Hepatocyte (in vitro differentiated cells): ENCODE measurements around the gene STK17A. TPM values are rescaled to one million over a fixed set of nuclear protein-coding genes. Genes with fewer than 3 reads are reported as not detected.
"Not testable (repeated sequence)": the region's sequence is repeated elsewhere in the genome, so short reads cannot be mapped to it uniquely, and the experiment has no call there.

Experiments
- DNase-seq: peaks from one replicate; pipeline ENCODE4 v3.0.0-alpha.2; 2016; ENCODE audit warnings: low spot score
- H2AFZ ChIP-seq: fragments of 200-600 bp; sonication (generic); 2 replicates; pipeline ENCODE4 v1.6.0; 2016; ENCODE audit warnings: antibody characterized with exemption, mild to moderate bottlenecking
- H3K27ac ChIP-seq: fragments of 200-600 bp; sonication (generic); 2 replicates; pipeline ENCODE4 v1.5.1; 2016; ENCODE audit warnings: mild to moderate bottlenecking
- H3K27me3 ChIP-seq: fragments of 200-600 bp; sonication (generic); 2 replicates; pipeline ENCODE4 v1.6.1; 2016
- H3K36me3 ChIP-seq: fragments of 200-600 bp; sonication (generic); replicated peaks from 2 replicates; pipeline ENCODE4 v1.5.1; 2016; ENCODE audit warnings: low read depth; ENCODE audit not compliant: insufficient read depth
- H3K4me1 ChIP-seq: fragments of 200-600 bp; sonication (generic); 2 replicates; pipeline ENCODE4 v1.5.1; 2016; ENCODE audit warnings: mild to moderate bottlenecking, moderate library complexity; ENCODE audit not compliant: insufficient read depth
- H3K4me2 ChIP-seq: fragments of 200-600 bp; sonication (generic); 2 replicates; pipeline ENCODE4 v1.6.0; 2016
- H3K4me3 ChIP-seq: fragments of 200-600 bp; sonication (generic); 2 replicates; pipeline ENCODE4 v1.5.1; 2016; ENCODE audit warnings: mild to moderate bottlenecking
- H3K79me2 ChIP-seq: fragments of 200-600 bp; sonication (generic); 2 replicates; pipeline ENCODE4 v1.6.0; 2017; ENCODE audit warnings: mild to moderate bottlenecking
- H3K9me2 ChIP-seq: fragments of 200-600 bp; sonication (generic); replicated peaks from 2 replicates; pipeline ENCODE4 v1.6.0; 2017; ENCODE audit warnings: mild to moderate bottlenecking; ENCODE audit not compliant: insufficient read depth
- H3K9me3 ChIP-seq: fragments of 200-600 bp; sonication (generic); 2 replicates; pipeline ENCODE4 v1.5.1; 2016; ENCODE audit warnings: low read depth, mild to moderate bottlenecking
- H4K20me1 ChIP-seq: fragments of 200-600 bp; sonication (generic); 2 replicates; pipeline ENCODE4 v1.6.0; 2016; ENCODE audit warnings: mild to moderate bottlenecking; ENCODE audit not compliant: insufficient read depth, poor library complexity, severe bottlenecking
- CTCF ChIP-seq: fragments of 200-600 bp; sonication (generic); IDR thresholded peaks from 2 replicates; pipeline ENCODE4 v1.5.1; 2016; ENCODE audit warnings: antibody characterized with exemption, mild to moderate bottlenecking; ENCODE audit not compliant: poor library complexity
- EZH2 ChIP-seq: fragments of 200-600 bp; sonication (generic); IDR thresholded peaks from 2 replicates; pipeline ENCODE4 v1.6.1; 2016; ENCODE audit warnings: antibody characterized with exemption, mild to moderate bottlenecking, borderline replicate concordance
- EZH2phosphoT487 ChIP-seq: fragments of 200-600 bp; sonication (generic); IDR thresholded peaks from one replicate; pipeline ENCODE4 v1.6.1; 2018; ENCODE audit warnings: antibody characterized with exemption, mild to moderate bottlenecking, low read depth, moderate library complexity; ENCODE audit not compliant: unreplicated experiment, severe bottlenecking
- WGBS: methylation state at CpG from one replicate; pipeline ENCODE4 v1.1.6; 2016; ENCODE audit warnings: low lambda C conversion rate; ENCODE audit errors: missing lambda C conversion rate; 5-methylcytosine and 5-hydroxymethylcytosine counted together
- polyA plus RNA-seq: library from polyadenylated mRNA; unstranded; fragments of >200 nt; fragmentation: Nextera tagmentation; extraction: Ambion mirVana; gene quantifications from 2 replicates; pipeline ENCODE4 v1.2.1, GENCODE V29; 2016
- total RNA-seq: library from RNA; depleted of rRNA; stranded (reverse); fragments of >200 nt; gene quantifications from 2 replicates; pipeline ENCODE4 v1.2.3, GENCODE V29; 2014

The STK17A gene
- total and polyA plus RNA-seq, 2 experiments from 2014 or later, result 21.1 to 23.6 TPM

GRCh38 chr7:43669286-43670081 lies 86.6 kb downstream of the STK17A start:
- no peaks in the 10 kb centered on the region for H3K27me3 ChIP-seq

GRCh38 chr7:43671521-43671920 lies 88.6 kb downstream of the STK17A start:
- Histone ChIP-seq H3K4me1 (no peaks in the 10 kb centered on the region), H3K9me2 (no peaks in the 10 kb centered on the region), H2AFZ (no peak overlapping the region), H3K4me3 (no peak overlapping the region), H3K79me2 (peaks cover 83% of the 10 kb centered on the region), H3K27me3 (no peaks in the 10 kb centered on the region), H3K9me3 (no peaks in the 10 kb centered on the region), H3K27ac (no peak overlapping the region), H3K4me2 (no peak overlapping the region), H4K20me1 (no peaks in the 10 kb centered on the region), H3K36me3 (no peaks in the 10 kb centered on the region)
- no peak for TF ChIP-seq EZH2
- TF ChIP-seq EZH2phosphoT487, result no peak
- no peak for TF ChIP-seq CTCF
- DNase-seq, result no peak
- WGBS, result 84% methylated on average over 4 of the region's 4 CpGs

More at GRCh38 chr7:43669286-43670081, 86.6 kb downstream of the STK17A start:
- TF ChIP-seq CTCF (no peak), EZH2phosphoT487 (no peak), EZH2 (no peak)
- H3K9me3 ChIP-seq, result no peaks in the 10 kb centered on the region
- WGBS, result 86% methylated on average over 15 of the region's 15 CpGs
- no peak for DNase-seq
- no peak overlapping the region for H3K4me3 ChIP-seq
- no peaks in the 10 kb centered on the region for H3K36me3 ChIP-seq
- no peaks in the 10 kb centered on the region for H3K9me2 ChIP-seq
- H3K27ac ChIP-seq, result no peak overlapping the region
- no peaks in the 10 kb centered on the region for H4K20me1 ChIP-seq
- H3K4me2 ChIP-seq, result no peak overlapping the region
- no peaks in the 10 kb centered on the region for H3K4me1 ChIP-seq
- peaks cover 84% of the 10 kb centered on the region for H3K79me2 ChIP-seq
- no peak overlapping the region for H2AFZ ChIP-seq

GRCh38 chr7:43673243-43673976 lies 90.5 kb downstream of the STK17A start:
- H4K20me1 ChIP-seq, H3K27ac ChIP-seq, DNase-seq, H3K27me3 ChIP-seq, H3K4me2 ChIP-seq, H3K9me2 ChIP-seq, H3K36me3 ChIP-seq, H2AFZ ChIP-seq, H3K9me3 ChIP-seq, H3K4me3 ChIP-seq, H3K4me1 ChIP-seq: not testable (repeated sequence)
- H3K79me2 ChIP-seq, result peaks cover 89% of the 10 kb centered on the region
- 79% methylated on average over 5 of the region's 5 CpGs for WGBS
